Endothelial cell of umbilical vein (primary cell): ENCODE measurements around the gene FCGR3A.
"Not testable (repeated sequence)": the region's sequence is repeated elsewhere in the genome, so short reads cannot be mapped to it uniquely, and the experiment has no call there.

Experiments used
- EZH2 ChIP-seq: IDR thresholded peaks from 2 replicates; pipeline ENCODE4 v1.6.1; 2012; ENCODE audit warnings: borderline replicate concordance, low read depth, mild to moderate bottlenecking, moderate library complexity, low read length, inconsistent platforms; ENCODE audit not compliant: severe bottlenecking
- JUN ChIP-seq: IDR thresholded peaks from 2 replicates; pipeline ENCODE4 v1.6.1; 2011; ENCODE audit warnings: borderline replicate concordance, low read depth; ENCODE audit not compliant: insufficient read length, insufficient read depth
- MAX ChIP-seq: IDR thresholded peaks from 2 replicates; pipeline ENCODE4 v1.6.1; 2011; ENCODE audit not compliant: insufficient read depth, insufficient read length
- MYC ChIP-seq: IDR thresholded peaks from one replicate; pipeline ENCODE4 v1.6.1; 2011; ENCODE audit warnings: mild to moderate bottlenecking, low read depth, low read length
- POLR2A ChIP-seq: IDR thresholded peaks from 2 replicates; pipeline ENCODE4 v1.6.1; 2012; ENCODE audit warnings: low read depth, mild to moderate bottlenecking, control low read depth, low read length
- POLR2AphosphoS5 ChIP-seq: IDR thresholded peaks from 2 replicates; pipeline ENCODE4 v1.6.1; 2012; ENCODE audit warnings: low read depth, mild to moderate bottlenecking, control low read depth, low read length, moderate library complexity; ENCODE audit not compliant: insufficient read depth
- TF ChIP-seq, protein P1 (sequence below), 2 donors: IDR thresholded peaks; 1 replicate in 1 of 2; 2 replicates in 1 of 2; pipeline ENCODE4 v1.5.1; 2011; ENCODE audit warnings: low read length in 2 of 2, mild to moderate bottlenecking in 2 of 2, moderate library complexity in 2 of 2, control low read depth in 1 of 2, inconsistent platforms in 1 of 2, low read depth in 1 of 2; ENCODE audit not compliant: insufficient read depth in 1 of 2; ENCODE audit errors: extremely low read depth in 1 of 2

- TF ChIP-seq, protein P1, sequence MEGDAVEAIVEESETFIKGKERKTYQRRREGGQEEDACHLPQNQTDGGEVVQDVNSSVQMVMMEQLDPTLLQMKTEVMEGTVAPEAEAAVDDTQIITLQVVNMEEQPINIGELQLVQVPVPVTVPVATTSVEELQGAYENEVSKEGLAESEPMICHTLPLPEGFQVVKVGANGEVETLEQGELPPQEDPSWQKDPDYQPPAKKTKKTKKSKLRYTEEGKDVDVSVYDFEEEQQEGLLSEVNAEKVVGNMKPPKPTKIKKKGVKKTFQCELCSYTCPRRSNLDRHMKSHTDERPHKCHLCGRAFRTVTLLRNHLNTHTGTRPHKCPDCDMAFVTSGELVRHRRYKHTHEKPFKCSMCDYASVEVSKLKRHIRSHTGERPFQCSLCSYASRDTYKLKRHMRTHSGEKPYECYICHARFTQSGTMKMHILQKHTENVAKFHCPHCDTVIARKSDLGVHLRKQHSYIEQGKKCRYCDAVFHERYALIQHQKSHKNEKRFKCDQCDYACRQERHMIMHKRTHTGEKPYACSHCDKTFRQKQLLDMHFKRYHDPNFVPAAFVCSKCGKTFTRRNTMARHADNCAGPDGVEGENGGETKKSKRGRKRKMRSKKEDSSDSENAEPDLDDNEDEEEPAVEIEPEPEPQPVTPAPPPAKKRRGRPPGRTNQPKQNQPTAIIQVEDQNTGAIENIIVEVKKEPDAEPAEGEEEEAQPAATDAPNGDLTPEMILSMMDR (IDR thresholded peaks at IDR 0.05; ENCODE audit: extremely low read depth in 1 of 2, insufficient read depth in 1 of 2, low read depth in 1 of 2, low read length in 2 of 2): not testable (repeated sequence)
- TF ChIP-seq POLR2A, POLR2AphosphoS5, EZH2, MYC, MAX, JUN: not testable (repeated sequence)
These were observed 26.4 kb downstream of the FCGR3A start for GRCh38 chr1:161523041-161523816.
